Endothelial cell (in vitro differentiated cells): ENCODE data around the gene TENM3. TPM values are rescaled to one million over a fixed set of nuclear protein-coding genes. Genes with fewer than 3 reads are reported as not detected.

Experiments used
- DNase-seq: peaks from one replicate; pipeline ENCODE4 v3.0.0; 2021; ENCODE audit warnings: low spot score
- H3K27ac Mint-ChIP-seq: one replicate; pipeline ENCODE4 v1.8.0; 2021; ENCODE audit warnings: mixed read lengths, inconsistent platforms; ENCODE audit not compliant: unreplicated experiment
- H3K27me3 Mint-ChIP-seq: one replicate; pipeline ENCODE4 v1.8.0; 2021; ENCODE audit warnings: mild to moderate bottlenecking, moderate library complexity, mixed read lengths, inconsistent platforms; ENCODE audit not compliant: unreplicated experiment
- H3K36me3 Mint-ChIP-seq: one replicate; pipeline ENCODE4 v1.8.0; 2021; ENCODE audit warnings: mild to moderate bottlenecking, low read depth, mixed read lengths, inconsistent platforms; ENCODE audit not compliant: unreplicated experiment
- H3K4me1 Mint-ChIP-seq: one replicate; pipeline ENCODE4 v1.8.0; 2021; ENCODE audit warnings: mild to moderate bottlenecking, mixed read lengths, inconsistent platforms; ENCODE audit not compliant: unreplicated experiment
- H3K4me3 Mint-ChIP-seq: one replicate; pipeline ENCODE4 v1.8.0; 2021; ENCODE audit warnings: mild to moderate bottlenecking, mixed read lengths, inconsistent platforms; ENCODE audit not compliant: unreplicated experiment
- H3K9me3 Mint-ChIP-seq: one replicate; pipeline ENCODE4 v1.8.0; 2021; ENCODE audit warnings: mixed read lengths, inconsistent platforms; ENCODE audit not compliant: unreplicated experiment
- CTCF ChIP-seq: fragments of 200-600 bp; sonication (generic); IDR thresholded peaks from one replicate; pipeline ENCODE4 v1.5.0; 2021; ENCODE audit warnings: antibody characterized with exemption; ENCODE audit not compliant: unreplicated experiment
- total RNA-seq: library from RNA; stranded (reverse); fragmentation: NEBNext Ultra II Directional; extraction: Animal tissue kit (Norgen Biotek cat#: 25700); gene quantifications from one replicate; pipeline ENCODE4 v1.2.1, GENCODE V29; 2021; ENCODE audit not compliant: unreplicated experiment

The TENM3 gene
- total RNA-seq, 1 donor from 2014 or later, result 29.7 TPM

GRCh38 chr4:182619660-182620059, 376.5 kb downstream of the TENM3 start:
- H3K4me3 Mint-ChIP-seq, result no peak overlapping the region
- H3K9me3 Mint-ChIP-seq, result no peaks in the 10 kb centered on the region
- TF ChIP-seq CTCF, result no peak
- DNase-seq, result no peak
- H3K27me3 Mint-ChIP-seq, result peaks cover 4% of the 10 kb centered on the region
- no peak overlapping the region for H3K27ac Mint-ChIP-seq
- H3K4me1 Mint-ChIP-seq, result no peaks in the 10 kb centered on the region
- no peaks in the 10 kb centered on the region for H3K36me3 Mint-ChIP-seq

GRCh38 chr4:182620111-182620980, 377.1 kb downstream of the TENM3 start:
- peaks cover 4% of the 10 kb centered on the region for H3K27me3 Mint-ChIP-seq
- H3K4me1 Mint-ChIP-seq, result no peaks in the 10 kb centered on the region
- no peaks in the 10 kb centered on the region for H3K36me3 Mint-ChIP-seq
- H3K4me3 Mint-ChIP-seq, result no peak overlapping the region
- no peak for DNase-seq
- H3K9me3 Mint-ChIP-seq, result no peaks in the 10 kb centered on the region
- no peak for TF ChIP-seq CTCF
- H3K27ac Mint-ChIP-seq, result no peak overlapping the region

- H3K27ac Mint-ChIP-seq, result no peak overlapping the region
- DNase-seq, result no peak
- peaks cover 9% of the 10 kb centered on the region for H3K4me1 Mint-ChIP-seq
- no peaks in the 10 kb centered on the region for H3K36me3 Mint-ChIP-seq
- H3K27me3 Mint-ChIP-seq, result peaks cover 4% of the 10 kb centered on the region
- no peak overlapping the region for H3K4me3 Mint-ChIP-seq
- no peak for TF ChIP-seq CTCF
- H3K9me3 Mint-ChIP-seq, result no peaks in the 10 kb centered on the region
Measured at GRCh38 chr4:182624281-182624680, 381.1 kb downstream of the TENM3 start.

- no peaks in the 10 kb centered on the region for H3K36me3 Mint-ChIP-seq
Measured at GRCh38 chr4:182625193-182625592, 382.0 kb downstream of the TENM3 start.

More at GRCh38 chr4:182625193-182625592, 382.0 kb downstream of the TENM3 start:
- Mint-ChIP-seq H3K4me3 (no peak overlapping the region), H3K9me3 (no peaks in the 10 kb centered on the region), H3K27ac (no peak overlapping the region), H3K27me3 (peaks cover 4% of the 10 kb centered on the region), H3K4me1 (peaks cover 9% of the 10 kb centered on the region)
- DNase-seq, result no peak
- TF ChIP-seq CTCF, result no peak
